Measurements from ENCODE around the gene AAK1. TPM values are rescaled to one million over a fixed set of nuclear protein-coding genes. Genes with fewer than 3 reads are reported as not detected.
A peak's percentile ranks its signal among the peaks of the same experiment; 100 is the strongest.

Gene AAK1
- total RNA-seq, 1 experiment from 2014 or later: 30.6 TPM

DNA sequence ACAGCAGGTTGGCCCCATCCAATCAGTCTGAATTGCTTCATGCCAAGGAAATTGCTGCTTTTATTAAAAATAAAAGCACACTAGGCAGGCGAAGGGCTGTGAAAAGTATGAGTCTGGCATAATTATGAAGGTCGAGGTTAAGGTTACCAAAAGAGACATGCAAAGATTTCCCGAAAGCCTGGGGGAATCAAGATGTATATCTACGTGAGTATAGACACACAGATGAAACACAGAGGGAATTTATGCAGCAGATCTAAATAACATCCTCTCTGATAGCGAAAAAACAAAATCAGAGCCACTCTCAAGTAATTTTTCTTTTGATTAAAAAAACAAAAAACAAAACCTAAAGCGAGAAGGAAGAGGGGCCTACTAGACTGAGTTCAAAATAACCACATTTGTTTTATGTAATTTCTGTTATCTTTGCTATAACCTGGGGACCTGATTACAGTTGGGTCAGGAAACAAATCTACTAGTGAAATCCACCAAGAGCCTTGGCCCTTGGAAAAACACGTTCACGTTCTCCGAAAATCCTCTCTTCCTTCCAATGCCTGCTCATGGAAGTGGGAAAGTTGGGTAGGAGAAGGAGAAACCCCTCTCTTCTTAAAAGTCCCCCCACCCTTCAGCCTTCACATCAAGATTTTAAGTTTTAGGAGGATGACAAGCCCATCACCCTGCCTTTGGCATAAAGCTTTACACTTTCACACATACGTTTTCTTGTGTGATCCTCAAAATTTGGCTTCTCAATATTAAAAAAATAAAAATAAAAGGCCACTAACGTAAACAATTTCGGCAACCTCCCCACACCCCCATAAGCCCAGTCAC is 1.4 kb downstream of the AAK1 start:
- H3K79me2 ChIP-seq (ENCODE audit: insufficient read depth, low read length): peaks cover 12% of the 10 kb centered on the region; the same call in 1 of the 2 replicates
- H3K23ac ChIP-seq (ENCODE audit: insufficient read length, low read depth, low read length): no peak overlapping the region
- peak overlapping the region; percentile 62; the same call in 1 of the 2 replicates for H3K14ac ChIP-seq (ENCODE audit: insufficient read depth, low read length)
- Mint-ChIP-seq H3K36me3 (ENCODE audit: insufficient read depth in 1 of 3, low read depth in 3 of 3) (peaks cover 0 to 4% (median 4%) of the 10 kb centered on the region in 3 experiments; a peak in 5 of 7 replicates), H3K9me3 (peaks cover 2% of the 10 kb centered on the region in 2 experiments; a peak in 2 of 5 replicates), H3K27me3 (ENCODE audit: low read depth) (peaks cover 11% of the 10 kb centered on the region), H3K4me1 (peaks cover 51 to 57% of the 10 kb centered on the region in 2 experiments), H3K4me3 (peak overlapping the region; percentile 95 to 98), H3K27ac (peak overlapping the region in 2 of 3 experiments; percentile 68 to 91; a peak in 4 of 7 replicates)
- no peak overlapping the region for H3K56ac ChIP-seq (ENCODE audit: insufficient read length, low read depth, low read length)
- no peak overlapping the region for H3T11ph ChIP-seq (ENCODE audit: low read length)
- no CpG with 5 or more reads among the region's 12 CpGs for WGBS (ENCODE audit: extremely low coverage, insufficient read length, low lambda C conversion rate)
- no peak overlapping the region for H4K5ac ChIP-seq (ENCODE audit: insufficient read length, low read depth, low read length)
- no peaks in the 10 kb centered on the region for H3K9me3 ChIP-seq (ENCODE audit: control insufficient read depth, low read depth, low read length)
- H2BK20ac ChIP-seq (ENCODE audit: low read depth, low read length, poor library complexity, severe bottlenecking): no peak overlapping the region
- no peak overlapping the region for H2AFZ ChIP-seq (ENCODE audit: low read length)
- no peak overlapping the region for H2BK12ac ChIP-seq (ENCODE audit: insufficient read length, low read depth, low read length)
- DNase-seq: no peak
- no peak overlapping the region for H2BK15ac ChIP-seq (ENCODE audit: low read depth, low read length)
- TF ChIP-seq CTCF (conservative IDR thresholded peaks at IDR 0.05): no peak
- H3K4me1 ChIP-seq (ENCODE audit: insufficient read depth, low read length): peaks cover 2% of the 10 kb centered on the region
- no peak overlapping the region for H2BK120ac ChIP-seq (ENCODE audit: low read depth, low read length, poor library complexity, severe bottlenecking)
- peak overlapping the region; percentile 100 for H3K4me2 ChIP-seq (ENCODE audit: insufficient read depth, insufficient read length, low read length)
- no peak overlapping the region for H3K27ac ChIP-seq (ENCODE audit: insufficient read length, low read depth, low read length)
- H3K18ac ChIP-seq (ENCODE audit: insufficient read length, low read depth, low read length): no peak overlapping the region
- no peak overlapping the region for H2BK5ac ChIP-seq (ENCODE audit: insufficient read length, low read length)
- H2AK5ac ChIP-seq (ENCODE audit: insufficient read length, low read length): no peak overlapping the region
- H3K4ac ChIP-seq (ENCODE audit: low read depth, low read length): no peak overlapping the region
- no peaks in the 10 kb centered on the region for H4K20me1 ChIP-seq (ENCODE audit: control insufficient read depth, insufficient read depth, insufficient read length)
- peaks cover 6% of the 10 kb centered on the region for H3K79me1 ChIP-seq (ENCODE audit: insufficient read depth, low read depth, low read length, poor library complexity, severe bottlenecking)
- H3K9ac ChIP-seq (ENCODE audit: extremely low read depth, insufficient read length, low read length): peak overlapping the region; percentile 58
- no peaks in the 10 kb centered on the region for H3K27me3 ChIP-seq (ENCODE audit: insufficient read depth, low read length)
- no peak overlapping the region for H4K91ac ChIP-seq (ENCODE audit: insufficient read length, low read depth, low read length)
- H3K23me2 ChIP-seq (ENCODE audit: insufficient read length, low read depth, low read length, poor library complexity, severe bottlenecking): peaks cover 19% of the 10 kb centered on the region
- no peak overlapping the region for H4K8ac ChIP-seq (replicated peaks; ENCODE audit: insufficient read length, low read depth, low read length)
